SK-N-SH (cell line): ENCODE data around the gene TCL1A.

Experiments used
- EP300 ChIP-seq, 2 experiments: IDR thresholded peaks; 2 replicates each; pipeline versions ENCODE4 v1.4.0 to v1.6.1; 2012; ENCODE audit warnings: borderline replicate concordance in 1 of 2, low read depth in 1 of 2, low read length in 1 of 2
- GABPA ChIP-seq: IDR thresholded peaks from 2 replicates; pipeline ENCODE4 v1.4.0; 2012; ENCODE audit warnings: low read depth, mild to moderate bottlenecking
- NRF1 ChIP-seq: IDR thresholded peaks from 2 replicates; pipeline ENCODE4 v1.6.1; 2012; ENCODE audit warnings: low read depth, mild to moderate bottlenecking, low read length
- POLR2AphosphoS5 ChIP-seq: IDR thresholded peaks from 2 replicates; pipeline ENCODE4 v1.6.1; 2012; ENCODE audit warnings: low read depth, low read length
- SMC3 ChIP-seq: IDR thresholded peaks from 2 replicates; pipeline ENCODE4 v1.6.1; 2012; ENCODE audit warnings: low read depth, low read length, improper control_type of control experiment
- TAF1 ChIP-seq: IDR thresholded peaks from 2 replicates; pipeline ENCODE4 v1.6.1; 2012; ENCODE audit warnings: low read depth, mild to moderate bottlenecking, low read length, moderate library complexity, borderline replicate concordance
- TF ChIP-seq, protein P1 (sequence below): fragments of 200-600 bp; sonication (generic); IDR thresholded peaks from 2 replicates; pipeline ENCODE4 v1.6.1; 2017; ENCODE audit warnings: antibody characterized with exemption, mild to moderate bottlenecking, moderate library complexity
- TF ChIP-seq, protein P2 (sequence below): fragments of 150-350 bp; IDR thresholded peaks from 2 replicates; pipeline ENCODE4 v1.6.1; 2017; ENCODE audit warnings: antibody characterized with exemption, low read length, low read depth, borderline replicate concordance

- TF ChIP-seq, protein P1, sequence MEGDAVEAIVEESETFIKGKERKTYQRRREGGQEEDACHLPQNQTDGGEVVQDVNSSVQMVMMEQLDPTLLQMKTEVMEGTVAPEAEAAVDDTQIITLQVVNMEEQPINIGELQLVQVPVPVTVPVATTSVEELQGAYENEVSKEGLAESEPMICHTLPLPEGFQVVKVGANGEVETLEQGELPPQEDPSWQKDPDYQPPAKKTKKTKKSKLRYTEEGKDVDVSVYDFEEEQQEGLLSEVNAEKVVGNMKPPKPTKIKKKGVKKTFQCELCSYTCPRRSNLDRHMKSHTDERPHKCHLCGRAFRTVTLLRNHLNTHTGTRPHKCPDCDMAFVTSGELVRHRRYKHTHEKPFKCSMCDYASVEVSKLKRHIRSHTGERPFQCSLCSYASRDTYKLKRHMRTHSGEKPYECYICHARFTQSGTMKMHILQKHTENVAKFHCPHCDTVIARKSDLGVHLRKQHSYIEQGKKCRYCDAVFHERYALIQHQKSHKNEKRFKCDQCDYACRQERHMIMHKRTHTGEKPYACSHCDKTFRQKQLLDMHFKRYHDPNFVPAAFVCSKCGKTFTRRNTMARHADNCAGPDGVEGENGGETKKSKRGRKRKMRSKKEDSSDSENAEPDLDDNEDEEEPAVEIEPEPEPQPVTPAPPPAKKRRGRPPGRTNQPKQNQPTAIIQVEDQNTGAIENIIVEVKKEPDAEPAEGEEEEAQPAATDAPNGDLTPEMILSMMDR = no peak
- TF ChIP-seq EP300 (IDR thresholded peaks at IDR 0.05; ENCODE audit: borderline replicate concordance in 1 of 2, low read depth in 1 of 2, low read length in 1 of 2) (no peak), POLR2AphosphoS5 (no peak), GABPA (no peak), SMC3 (no peak), NRF1 (no peak), TAF1 (no peak)
- TF ChIP-seq, protein P2, sequence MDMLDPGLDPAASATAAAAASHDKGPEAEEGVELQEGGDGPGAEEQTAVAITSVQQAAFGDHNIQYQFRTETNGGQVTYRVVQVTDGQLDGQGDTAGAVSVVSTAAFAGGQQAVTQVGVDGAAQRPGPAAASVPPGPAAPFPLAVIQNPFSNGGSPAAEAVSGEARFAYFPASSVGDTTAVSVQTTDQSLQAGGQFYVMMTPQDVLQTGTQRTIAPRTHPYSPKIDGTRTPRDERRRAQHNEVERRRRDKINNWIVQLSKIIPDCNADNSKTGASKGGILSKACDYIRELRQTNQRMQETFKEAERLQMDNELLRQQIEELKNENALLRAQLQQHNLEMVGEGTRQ = no peak
Observed at GRCh38 chr14:95690815-95691214, 23.1 kb downstream of the TCL1A start.
